GM12878 (cell line): ENCODE data around the gene NDUFV2. TPM values are rescaled to one million over a fixed set of nuclear protein-coding genes. Genes with fewer than 3 reads are reported as not detected.
A peak's percentile ranks its signal among the peaks of the same experiment; 100 is the strongest.

Experiments
- ASH2L ChIP-seq: fragments of 300-600, 200-600 bp; sonication (generic); IDR thresholded peaks from 2 replicates; pipeline ENCODE4 v1.6.1; 2017; ENCODE audit warnings: low read depth, mild to moderate bottlenecking, borderline replicate concordance
- BACH1 ChIP-seq: fragments of 450-650 bp; IDR thresholded peaks from 2 replicates; pipeline ENCODE4 v1.6.1; 2017; ENCODE audit warnings: mild to moderate bottlenecking, borderline replicate concordance
- CREB1 ChIP-seq: IDR thresholded peaks from 2 replicates; pipeline ENCODE4 v1.6.1; 2012; ENCODE audit warnings: low read depth, mild to moderate bottlenecking, inconsistent platforms
- JUNB ChIP-seq: IDR thresholded peaks from 2 replicates; pipeline ENCODE4 v1.6.1; 2016; ENCODE audit warnings: antibody characterized with exemption, mild to moderate bottlenecking
- KLF5 ChIP-seq: fragments of 450-650 bp; IDR thresholded peaks from 2 replicates; pipeline ENCODE4 v1.6.1; 2014; ENCODE audit warnings: mild to moderate bottlenecking; ENCODE audit not compliant: partially characterized antibody
- SMC3 ChIP-seq: IDR thresholded peaks from 2 replicates; pipeline ENCODE4 v1.6.1; 2011; ENCODE audit warnings: low read length, improper control_type of control experiment, borderline replicate concordance
- SREBF2 ChIP-seq: IDR thresholded peaks from 2 replicates; pipeline ENCODE4 v1.6.1; 2012; ENCODE audit warnings: mild to moderate bottlenecking, low read length
- TARDBP ChIP-seq: IDR thresholded peaks from 2 replicates; pipeline ENCODE4 v1.6.1; 2016; ENCODE audit warnings: borderline replicate concordance
- ZNF24 ChIP-seq: fragments of 450-650 bp; IDR thresholded peaks from 2 replicates; pipeline ENCODE4 v1.6.1; 2017; ENCODE audit warnings: antibody characterized with exemption, mild to moderate bottlenecking
- polyA plus RNA-seq, 11 experiments: library from polyadenylated mRNA; depleted of rRNA in 4 of 11; unstranded in 6 of 11; stranded (reverse) in 5 of 11; fragments of >200 nt; fragmentation: Nextera tagmentation in 4 of 11; fragmentation: Illumina TruSeq in 1 of 11; extraction: Ambion mirVana in 4 of 11; extraction: Trizol in 1 of 11; gene quantifications; 1 replicate in 1 of 11; 2 replicates in 10 of 11; pipeline versions ENCODE4 v1.2.1 to v1.2.3, GENCODE V29; 2011 to 2016; ENCODE audit warnings: inconsistent platforms in 2 of 11, missing spikeins in 2 of 11, low read depth in 1 of 11
- total RNA-seq, 4 experiments: library from RNA; depleted of rRNA in 3 of 4; stranded (reverse); fragments of >200 nt in 3 of 4; fragmentation: Illumina TruSeq in 1 of 4; extraction: Trizol in 1 of 4; gene quantifications; 2 replicates each; pipeline versions ENCODE4 v1.2.1 to v1.2.3, GENCODE V29; 2013 to 2021
- TF ChIP-seq, protein P1 (sequence below): fragments of 450-650 bp; IDR thresholded peaks from 2 replicates; pipeline ENCODE4 v1.6.1; 2017; ENCODE audit warnings: mild to moderate bottlenecking, moderate library complexity
- TF ChIP-seq, protein P2 (sequence below): fragments of 450-650 bp; IDR thresholded peaks from 2 replicates; pipeline ENCODE4 v1.6.1; 2016; ENCODE audit warnings: mild to moderate bottlenecking
- TF ChIP-seq, protein P3 (sequence below): fragments of 450-650 bp; IDR thresholded peaks from 2 replicates; pipeline ENCODE4 v1.6.1; 2017; ENCODE audit warnings: borderline replicate concordance
- TF ChIP-seq, protein P4 (sequence below): fragments of 450-650 bp; IDR thresholded peaks from 2 replicates; pipeline ENCODE4 v1.6.1; 2014; ENCODE audit warnings: mild to moderate bottlenecking
- TF ChIP-seq, protein P5 (sequence below): IDR thresholded peaks from 2 replicates; pipeline ENCODE4 v1.6.1; 2011; ENCODE audit warnings: low read depth, mild to moderate bottlenecking, low read length, moderate library complexity, borderline replicate concordance; ENCODE audit errors: extremely low read depth
- TF ChIP-seq, protein P6 (sequence below): fragments of 150-350 bp; IDR thresholded peaks from 2 replicates; pipeline ENCODE4 v1.6.1; 2014; ENCODE audit warnings: mild to moderate bottlenecking, low read depth, low read length
- TF ChIP-seq, protein P7 (sequence below): fragments of 450-650 bp; IDR thresholded peaks from 2 replicates; pipeline ENCODE4 v1.6.1; 2018; ENCODE audit warnings: borderline replicate concordance, mild to moderate bottlenecking; ENCODE audit not compliant: partially characterized antibody

The NDUFV2 gene
- total and polyA plus RNA-seq, 10 of the 15 experiments (the other 5 are each of a cell fraction or from before 2014, with no cell fraction given) = 236 to 590 (median 321) TPM

DNA sequence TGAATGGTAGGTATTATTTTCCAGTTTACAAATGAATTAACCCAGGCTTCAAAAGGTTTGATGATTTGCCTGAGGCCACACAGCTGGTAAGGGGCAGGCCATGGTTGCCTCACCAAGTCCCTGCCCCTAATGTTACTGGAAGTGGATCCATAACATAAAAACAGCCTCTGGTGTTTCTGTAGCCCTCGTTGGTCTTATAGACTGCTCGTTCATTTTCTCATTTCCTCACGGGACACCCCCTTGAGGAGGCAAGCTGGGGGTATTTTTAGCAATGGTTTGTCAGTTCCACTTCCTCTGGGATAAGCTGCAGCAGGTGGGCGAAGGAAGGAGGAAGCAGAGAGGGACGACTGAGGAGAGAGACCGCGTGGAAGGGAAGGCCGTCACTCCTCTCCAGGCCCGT is 32.9 kb upstream of the NDUFV2 start (continued):
- TF ChIP-seq, protein P1, sequence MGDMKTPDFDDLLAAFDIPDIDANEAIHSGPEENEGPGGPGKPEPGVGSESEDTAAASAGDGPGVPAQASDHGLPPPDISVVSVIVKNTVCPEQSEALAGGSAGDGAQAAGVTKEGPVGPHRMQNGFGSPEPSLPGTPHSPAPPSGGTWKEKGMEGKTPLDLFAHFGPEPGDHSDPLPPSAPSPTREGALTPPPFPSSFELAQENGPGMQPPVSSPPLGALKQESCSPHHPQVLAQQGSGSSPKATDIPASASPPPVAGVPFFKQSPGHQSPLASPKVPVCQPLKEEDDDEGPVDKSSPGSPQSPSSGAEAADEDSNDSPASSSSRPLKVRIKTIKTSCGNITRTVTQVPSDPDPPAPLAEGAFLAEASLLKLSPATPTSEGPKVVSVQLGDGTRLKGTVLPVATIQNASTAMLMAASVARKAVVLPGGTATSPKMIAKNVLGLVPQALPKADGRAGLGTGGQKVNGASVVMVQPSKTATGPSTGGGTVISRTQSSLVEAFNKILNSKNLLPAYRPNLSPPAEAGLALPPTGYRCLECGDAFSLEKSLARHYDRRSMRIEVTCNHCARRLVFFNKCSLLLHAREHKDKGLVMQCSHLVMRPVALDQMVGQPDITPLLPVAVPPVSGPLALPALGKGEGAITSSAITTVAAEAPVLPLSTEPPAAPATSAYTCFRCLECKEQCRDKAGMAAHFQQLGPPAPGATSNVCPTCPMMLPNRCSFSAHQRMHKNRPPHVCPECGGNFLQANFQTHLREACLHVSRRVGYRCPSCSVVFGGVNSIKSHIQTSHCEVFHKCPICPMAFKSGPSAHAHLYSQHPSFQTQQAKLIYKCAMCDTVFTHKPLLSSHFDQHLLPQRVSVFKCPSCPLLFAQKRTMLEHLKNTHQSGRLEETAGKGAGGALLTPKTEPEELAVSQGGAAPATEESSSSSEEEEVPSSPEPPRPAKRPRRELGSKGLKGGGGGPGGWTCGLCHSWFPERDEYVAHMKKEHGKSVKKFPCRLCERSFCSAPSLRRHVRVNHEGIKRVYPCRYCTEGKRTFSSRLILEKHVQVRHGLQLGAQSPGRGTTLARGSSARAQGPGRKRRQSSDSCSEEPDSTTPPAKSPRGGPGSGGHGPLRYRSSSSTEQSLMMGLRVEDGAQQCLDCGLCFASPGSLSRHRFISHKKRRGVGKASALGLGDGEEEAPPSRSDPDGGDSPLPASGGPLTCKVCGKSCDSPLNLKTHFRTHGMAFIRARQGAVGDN = no peak
- TF ChIP-seq, protein P2, sequence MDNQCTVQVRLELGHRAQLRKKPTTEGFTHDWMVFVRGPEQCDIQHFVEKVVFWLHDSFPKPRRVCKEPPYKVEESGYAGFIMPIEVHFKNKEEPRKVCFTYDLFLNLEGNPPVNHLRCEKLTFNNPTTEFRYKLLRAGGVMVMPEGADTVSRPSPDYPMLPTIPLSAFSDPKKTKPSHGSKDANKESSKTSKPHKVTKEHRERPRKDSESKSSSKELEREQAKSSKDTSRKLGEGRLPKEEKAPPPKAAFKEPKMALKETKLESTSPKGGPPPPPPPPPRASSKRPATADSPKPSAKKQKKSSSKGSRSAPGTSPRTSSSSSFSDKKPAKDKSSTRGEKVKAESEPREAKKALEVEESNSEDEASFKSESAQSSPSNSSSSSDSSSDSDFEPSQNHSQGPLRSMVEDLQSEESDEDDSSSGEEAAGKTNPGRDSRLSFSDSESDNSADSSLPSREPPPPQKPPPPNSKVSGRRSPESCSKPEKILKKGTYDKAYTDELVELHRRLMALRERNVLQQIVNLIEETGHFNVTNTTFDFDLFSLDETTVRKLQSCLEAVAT = no peak
- TF ChIP-seq BACH1 (no peak), SREBF2 (no peak), JUNB (no peak; the same call in 1 of the 2 replicates), ASH2L (no peak), KLF5 (no peak), TARDBP (no peak), ZNF24 (no peak), SMC3 (no peak; the same call in 1 of the 2 replicates), CREB1 (peak; percentile 42; the same call in 1 of the 2 replicates)
- TF ChIP-seq, protein P3, sequence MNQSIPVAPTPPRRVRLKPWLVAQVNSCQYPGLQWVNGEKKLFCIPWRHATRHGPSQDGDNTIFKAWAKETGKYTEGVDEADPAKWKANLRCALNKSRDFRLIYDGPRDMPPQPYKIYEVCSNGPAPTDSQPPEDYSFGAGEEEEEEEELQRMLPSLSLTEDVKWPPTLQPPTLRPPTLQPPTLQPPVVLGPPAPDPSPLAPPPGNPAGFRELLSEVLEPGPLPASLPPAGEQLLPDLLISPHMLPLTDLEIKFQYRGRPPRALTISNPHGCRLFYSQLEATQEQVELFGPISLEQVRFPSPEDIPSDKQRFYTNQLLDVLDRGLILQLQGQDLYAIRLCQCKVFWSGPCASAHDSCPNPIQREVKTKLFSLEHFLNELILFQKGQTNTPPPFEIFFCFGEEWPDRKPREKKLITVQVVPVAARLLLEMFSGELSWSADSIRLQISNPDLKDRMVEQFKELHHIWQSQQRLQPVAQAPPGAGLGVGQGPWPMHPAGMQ = no peak
- TF ChIP-seq, protein P4, sequence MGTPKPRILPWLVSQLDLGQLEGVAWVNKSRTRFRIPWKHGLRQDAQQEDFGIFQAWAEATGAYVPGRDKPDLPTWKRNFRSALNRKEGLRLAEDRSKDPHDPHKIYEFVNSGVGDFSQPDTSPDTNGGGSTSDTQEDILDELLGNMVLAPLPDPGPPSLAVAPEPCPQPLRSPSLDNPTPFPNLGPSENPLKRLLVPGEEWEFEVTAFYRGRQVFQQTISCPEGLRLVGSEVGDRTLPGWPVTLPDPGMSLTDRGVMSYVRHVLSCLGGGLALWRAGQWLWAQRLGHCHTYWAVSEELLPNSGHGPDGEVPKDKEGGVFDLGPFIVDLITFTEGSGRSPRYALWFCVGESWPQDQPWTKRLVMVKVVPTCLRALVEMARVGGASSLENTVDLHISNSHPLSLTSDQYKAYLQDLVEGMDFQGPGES = no peak
- TF ChIP-seq, protein P5, sequence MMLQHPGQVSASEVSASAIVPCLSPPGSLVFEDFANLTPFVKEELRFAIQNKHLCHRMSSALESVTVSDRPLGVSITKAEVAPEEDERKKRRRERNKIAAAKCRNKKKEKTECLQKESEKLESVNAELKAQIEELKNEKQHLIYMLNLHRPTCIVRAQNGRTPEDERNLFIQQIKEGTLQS = no peak
- TF ChIP-seq, protein P6, sequence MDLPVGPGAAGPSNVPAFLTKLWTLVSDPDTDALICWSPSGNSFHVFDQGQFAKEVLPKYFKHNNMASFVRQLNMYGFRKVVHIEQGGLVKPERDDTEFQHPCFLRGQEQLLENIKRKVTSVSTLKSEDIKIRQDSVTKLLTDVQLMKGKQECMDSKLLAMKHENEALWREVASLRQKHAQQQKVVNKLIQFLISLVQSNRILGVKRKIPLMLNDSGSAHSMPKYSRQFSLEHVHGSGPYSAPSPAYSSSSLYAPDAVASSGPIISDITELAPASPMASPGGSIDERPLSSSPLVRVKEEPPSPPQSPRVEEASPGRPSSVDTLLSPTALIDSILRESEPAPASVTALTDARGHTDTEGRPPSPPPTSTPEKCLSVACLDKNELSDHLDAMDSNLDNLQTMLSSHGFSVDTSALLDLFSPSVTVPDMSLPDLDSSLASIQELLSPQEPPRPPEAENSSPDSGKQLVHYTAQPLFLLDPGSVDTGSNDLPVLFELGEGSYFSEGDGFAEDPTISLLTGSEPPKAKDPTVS = no peak
- TF ChIP-seq, protein P7, sequence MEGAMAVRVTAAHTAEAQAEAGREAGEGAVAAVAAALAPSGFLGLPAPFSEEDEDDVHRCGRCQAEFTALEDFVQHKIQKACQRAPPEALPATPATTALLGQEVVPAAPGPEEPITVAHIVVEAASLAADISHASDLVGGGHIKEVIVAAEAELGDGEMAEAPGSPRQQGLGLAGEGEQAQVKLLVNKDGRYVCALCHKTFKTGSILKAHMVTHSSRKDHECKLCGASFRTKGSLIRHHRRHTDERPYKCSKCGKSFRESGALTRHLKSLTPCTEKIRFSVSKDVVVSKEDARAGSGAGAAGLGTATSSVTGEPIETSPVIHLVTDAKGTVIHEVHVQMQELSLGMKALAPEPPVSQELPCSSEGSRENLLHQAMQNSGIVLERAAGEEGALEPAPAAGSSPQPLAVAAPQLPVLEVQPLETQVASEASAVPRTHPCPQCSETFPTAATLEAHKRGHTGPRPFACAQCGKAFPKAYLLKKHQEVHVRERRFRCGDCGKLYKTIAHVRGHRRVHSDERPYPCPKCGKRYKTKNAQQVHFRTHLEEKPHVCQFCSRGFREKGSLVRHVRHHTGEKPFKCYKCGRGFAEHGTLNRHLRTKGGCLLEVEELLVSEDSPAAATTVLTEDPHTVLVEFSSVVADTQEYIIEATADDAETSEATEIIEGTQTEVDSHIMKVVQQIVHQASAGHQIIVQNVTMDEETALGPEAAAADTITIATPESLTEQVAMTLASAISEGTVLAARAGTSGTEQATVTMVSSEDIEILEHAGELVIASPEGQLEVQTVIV = no peak
